ENCODE results near the gene MYLIP. TPM values are rescaled to one million over a fixed set of nuclear protein-coding genes. Genes with fewer than 3 reads are reported as not detected.

MYLIP gene
- total RNA-seq, 1 donor, result 10.1 TPM

DNA sequence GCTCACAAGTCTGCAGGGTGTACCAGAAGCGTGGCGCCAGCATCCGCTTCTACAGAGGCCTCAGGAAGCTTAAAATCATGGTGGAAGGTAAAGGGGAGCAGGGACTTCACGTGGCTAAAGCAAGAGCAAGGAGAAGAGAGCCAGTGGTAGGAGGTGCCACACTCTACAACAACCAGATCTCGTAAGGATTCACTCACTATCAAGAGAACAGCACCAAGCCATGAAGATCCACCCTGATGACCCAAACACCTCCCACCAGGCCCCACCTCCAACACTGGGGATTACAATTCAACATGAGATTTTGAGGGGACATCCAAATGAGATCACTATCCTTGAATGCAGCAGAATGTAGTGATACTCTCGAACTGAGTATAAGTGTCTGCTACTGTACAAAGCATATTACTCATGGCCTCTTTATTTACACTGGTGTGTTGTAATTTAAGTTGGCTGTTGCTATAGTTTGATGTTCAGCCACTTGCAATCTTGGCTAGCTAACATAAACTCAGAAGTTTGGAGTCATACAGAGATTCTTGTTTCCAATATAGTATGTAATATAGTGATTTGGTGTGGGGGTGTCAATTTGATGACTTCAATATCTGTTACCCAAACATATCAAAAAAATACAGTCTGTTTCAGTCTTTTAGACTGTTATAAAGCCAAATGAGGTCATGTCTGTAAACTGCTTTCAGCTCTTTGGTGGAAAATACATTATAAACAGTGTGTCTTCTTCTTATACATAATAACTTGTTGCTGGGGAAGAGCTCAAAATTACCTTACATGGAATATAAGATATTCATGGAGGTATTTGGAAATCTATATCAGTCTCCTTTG, 39.4 kb upstream of the MYLIP start:
- Histone ChIP-seq H3K27me3 (ENCODE audit: insufficient read depth, low read length) (no peaks in the 10 kb centered on the region), H3K4me3 (ENCODE audit: insufficient read depth, low read length) (no peak overlapping the region), H3K79me2 (ENCODE audit: insufficient read depth, low read length) (no peaks in the 10 kb centered on the region), H3K4me2 (ENCODE audit: insufficient read depth, low read length) (no peak overlapping the region), H3K36me3 (ENCODE audit: insufficient read depth, low read length) (no peaks in the 10 kb centered on the region), H3K27ac (ENCODE audit: low read depth, low read length) (no peak overlapping the region), H2AFZ (ENCODE audit: low read length) (no peak overlapping the region), H3K4me1 (ENCODE audit: insufficient read depth, low read length) (no peaks in the 10 kb centered on the region), H4K20me1 (ENCODE audit: insufficient read depth, low read length) (no peaks in the 10 kb centered on the region), H3K9me3 (ENCODE audit: low read depth, low read length) (no peaks in the 10 kb centered on the region)
- TF ChIP-seq, protein P1, sequence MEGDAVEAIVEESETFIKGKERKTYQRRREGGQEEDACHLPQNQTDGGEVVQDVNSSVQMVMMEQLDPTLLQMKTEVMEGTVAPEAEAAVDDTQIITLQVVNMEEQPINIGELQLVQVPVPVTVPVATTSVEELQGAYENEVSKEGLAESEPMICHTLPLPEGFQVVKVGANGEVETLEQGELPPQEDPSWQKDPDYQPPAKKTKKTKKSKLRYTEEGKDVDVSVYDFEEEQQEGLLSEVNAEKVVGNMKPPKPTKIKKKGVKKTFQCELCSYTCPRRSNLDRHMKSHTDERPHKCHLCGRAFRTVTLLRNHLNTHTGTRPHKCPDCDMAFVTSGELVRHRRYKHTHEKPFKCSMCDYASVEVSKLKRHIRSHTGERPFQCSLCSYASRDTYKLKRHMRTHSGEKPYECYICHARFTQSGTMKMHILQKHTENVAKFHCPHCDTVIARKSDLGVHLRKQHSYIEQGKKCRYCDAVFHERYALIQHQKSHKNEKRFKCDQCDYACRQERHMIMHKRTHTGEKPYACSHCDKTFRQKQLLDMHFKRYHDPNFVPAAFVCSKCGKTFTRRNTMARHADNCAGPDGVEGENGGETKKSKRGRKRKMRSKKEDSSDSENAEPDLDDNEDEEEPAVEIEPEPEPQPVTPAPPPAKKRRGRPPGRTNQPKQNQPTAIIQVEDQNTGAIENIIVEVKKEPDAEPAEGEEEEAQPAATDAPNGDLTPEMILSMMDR (IDR thresholded peaks at IDR 0.05; ENCODE audit: extremely low read depth, low read depth, low read length), result no peak
- DNase-seq (ENCODE audit: insufficient read length, low spot score, missing footprints), result no peak

DNA sequence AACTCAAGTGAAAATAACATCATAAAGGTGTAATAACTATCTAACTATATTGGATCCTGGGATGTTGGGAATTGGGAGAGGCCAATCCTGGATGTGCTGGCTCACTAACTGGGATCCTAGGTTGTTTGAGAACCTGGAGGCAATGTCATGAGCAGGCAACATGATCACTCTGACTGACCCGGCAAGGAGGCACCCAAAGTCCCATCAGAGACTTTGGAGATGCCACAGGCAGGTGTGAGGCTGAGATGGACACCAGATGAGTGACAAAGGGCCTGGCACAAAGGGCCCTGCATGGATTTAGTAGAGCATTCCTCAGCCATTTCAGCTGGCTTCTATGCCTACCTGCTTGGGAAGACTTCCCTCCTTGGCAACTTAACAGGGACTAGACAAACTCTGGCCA, 38.4 kb upstream of the MYLIP start:
- TF ChIP-seq, protein P1 (IDR thresholded peaks at IDR 0.05; ENCODE audit: extremely low read depth, low read depth, low read length), result no peak
- no peak overlapping the region for H3K4me2 ChIP-seq (ENCODE audit: insufficient read depth, low read length)
- H3K9me3 ChIP-seq (ENCODE audit: low read depth, low read length), result no peaks in the 10 kb centered on the region
- no peaks in the 10 kb centered on the region for H3K4me1 ChIP-seq (ENCODE audit: insufficient read depth, low read length)
- H4K20me1 ChIP-seq (ENCODE audit: insufficient read depth, low read length), result no peaks in the 10 kb centered on the region
- H3K4me3 ChIP-seq (ENCODE audit: insufficient read depth, low read length), result no peak overlapping the region
- no peak for DNase-seq (ENCODE audit: insufficient read length, low spot score, missing footprints)
- H3K79me2 ChIP-seq (ENCODE audit: insufficient read depth, low read length), result no peaks in the 10 kb centered on the region
- H3K36me3 ChIP-seq (ENCODE audit: insufficient read depth, low read length), result no peaks in the 10 kb centered on the region
- no peaks in the 10 kb centered on the region for H3K27me3 ChIP-seq (ENCODE audit: insufficient read depth, low read length)
- no peak overlapping the region for H3K27ac ChIP-seq (ENCODE audit: low read depth, low read length)
- H2AFZ ChIP-seq (ENCODE audit: low read length), result no peak overlapping the region

DNA sequence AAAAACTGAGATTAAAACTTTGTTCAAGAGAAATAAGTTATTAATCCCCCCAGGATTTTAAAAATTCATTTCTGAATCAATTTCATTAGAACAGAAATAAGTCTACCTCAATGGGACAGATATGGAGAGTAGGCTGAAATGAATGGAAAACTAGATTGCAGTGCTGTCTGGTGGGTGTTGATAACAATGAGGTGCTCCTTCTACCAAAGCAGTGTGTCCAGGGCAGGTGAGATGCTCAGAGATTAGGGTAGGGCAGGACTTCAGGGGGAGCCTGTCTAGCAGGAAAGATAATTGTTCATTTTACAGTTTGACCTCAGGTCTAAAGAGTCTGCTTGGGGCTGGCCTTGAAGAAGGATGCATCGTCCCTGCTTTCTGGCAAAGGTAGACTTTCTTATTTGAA, 38.0 kb upstream of the MYLIP start:
- Histone ChIP-seq H3K36me3 (ENCODE audit: insufficient read depth, low read length) (no peaks in the 10 kb centered on the region), H3K9me3 (ENCODE audit: low read depth, low read length) (no peaks in the 10 kb centered on the region), H2AFZ (ENCODE audit: low read length) (no peak overlapping the region), H3K4me2 (ENCODE audit: insufficient read depth, low read length) (no peak overlapping the region), H3K4me1 (ENCODE audit: insufficient read depth, low read length) (no peaks in the 10 kb centered on the region), H3K27ac (ENCODE audit: low read depth, low read length) (no peak overlapping the region), H3K27me3 (ENCODE audit: insufficient read depth, low read length) (no peaks in the 10 kb centered on the region), H4K20me1 (ENCODE audit: insufficient read depth, low read length) (no peaks in the 10 kb centered on the region), H3K79me2 (ENCODE audit: insufficient read depth, low read length) (no peaks in the 10 kb centered on the region), H3K4me3 (ENCODE audit: insufficient read depth, low read length) (no peak overlapping the region)
- TF ChIP-seq, protein P1 (IDR thresholded peaks at IDR 0.05; ENCODE audit: extremely low read depth, low read depth, low read length), result no peak
- DNase-seq (ENCODE audit: insufficient read length, low spot score, missing footprints), result no peak

DNA sequence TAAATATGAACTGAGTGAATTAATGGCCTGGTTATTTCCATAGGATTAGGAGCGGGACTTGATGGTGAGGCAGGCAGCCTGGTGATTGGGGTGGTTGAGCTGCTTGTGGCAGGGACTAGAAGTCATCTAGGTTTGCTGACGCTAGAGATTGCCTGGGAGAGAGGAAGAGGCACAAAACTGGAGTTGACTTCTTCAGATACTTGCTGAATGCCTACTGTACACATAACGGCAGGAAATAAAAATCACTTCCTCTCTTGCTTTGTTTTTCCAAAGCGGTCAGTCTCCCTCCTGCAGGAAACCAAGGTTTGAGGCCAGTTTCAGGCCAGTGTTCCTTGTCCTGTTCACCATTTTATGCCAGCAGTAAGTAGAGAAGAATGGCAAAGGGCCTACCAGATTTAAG, 36.7 kb upstream of the MYLIP start:
- no peaks in the 10 kb centered on the region for H3K36me3 ChIP-seq (ENCODE audit: insufficient read depth, low read length)
- H3K79me2 ChIP-seq (ENCODE audit: insufficient read depth, low read length), result no peaks in the 10 kb centered on the region
- H3K27me3 ChIP-seq (ENCODE audit: insufficient read depth, low read length), result no peaks in the 10 kb centered on the region
- H3K9me3 ChIP-seq (ENCODE audit: low read depth, low read length), result no peaks in the 10 kb centered on the region
- H4K20me1 ChIP-seq (ENCODE audit: insufficient read depth, low read length), result no peaks in the 10 kb centered on the region
- no peaks in the 10 kb centered on the region for H3K4me1 ChIP-seq (ENCODE audit: insufficient read depth, low read length)
- H3K4me3 ChIP-seq (ENCODE audit: insufficient read depth, low read length), result no peak overlapping the region
- no peak overlapping the region for H2AFZ ChIP-seq (ENCODE audit: low read length)
- no peak overlapping the region for H3K4me2 ChIP-seq (ENCODE audit: insufficient read depth, low read length)
- TF ChIP-seq, protein P1 (IDR thresholded peaks at IDR 0.05; ENCODE audit: extremely low read depth, low read depth, low read length), result no peak
- DNase-seq (ENCODE audit: insufficient read length, low spot score, missing footprints), result no peak
- H3K27ac ChIP-seq (ENCODE audit: low read depth, low read length), result no peak overlapping the region
